Measurements from ENCODE around the gene SNTG2. TPM values are rescaled to one million over a fixed set of nuclear protein-coding genes. Genes with fewer than 3 reads are reported as not detected.

Gene SNTG2
- total and polyA plus RNA-seq, 10 of the 15 experiments (the other 5 are each of a cell fraction or from before 2014, with no cell fraction given), result not detected

DNA sequence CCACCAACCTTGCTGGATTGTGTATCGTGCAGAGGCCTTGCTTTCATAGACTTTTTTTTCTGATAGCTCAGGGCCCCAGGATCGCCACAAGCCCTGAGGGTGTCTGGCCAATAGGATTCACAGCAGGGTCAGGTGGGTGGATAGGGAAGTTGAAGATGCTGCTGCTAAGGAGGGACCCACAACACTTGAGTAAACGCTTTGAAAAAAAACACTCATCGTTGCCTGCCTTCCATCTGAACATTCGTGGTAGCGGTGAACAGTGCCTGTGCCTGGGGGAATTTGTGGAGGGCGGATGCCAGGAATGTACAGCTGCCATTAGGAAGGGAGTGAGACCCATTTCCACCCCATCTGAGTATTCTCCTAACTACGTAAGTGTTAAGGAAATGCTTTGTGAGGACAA is 358.0 kb downstream of the SNTG2 start:
- BruUV-seq (replicated peaks), result no TSS peak
- ChIA-PET POLR2A (no interaction called here), RAD21 (ENCODE audit: unreplicated experiment) (no interaction called here), CTCF (no interaction called here), SMC1A (ENCODE audit: uncharacterized antibody, unreplicated experiment) (no interaction called here)
- Histone ChIP-seq H3K36me3 (ENCODE audit: control insufficient read depth in 2 of 2, insufficient read depth in 2 of 2, low read length in 1 of 2) (no peaks in the 10 kb centered on the region), H3K4me1 (ENCODE audit: control insufficient read depth, insufficient read depth, low read length) (no peaks in the 10 kb centered on the region), H3K27ac (ENCODE audit: control insufficient read depth, insufficient read depth) (no peak overlapping the region), H3K9ac (ENCODE audit: control insufficient read depth, insufficient read depth, low read length) (no peak overlapping the region), H3K79me2 (ENCODE audit: control insufficient read depth, insufficient read depth, low read length) (no peaks in the 10 kb centered on the region), H2AFZ (ENCODE audit: control insufficient read depth, low read depth, low read length) (no peak overlapping the region), H3K9me3 (replicated peaks; ENCODE audit: control insufficient read depth, insufficient read depth, low read length) (no peaks in the 10 kb centered on the region), H3K27me3 (replicated peaks in 1 of 2; ENCODE audit: control insufficient read depth in 2 of 2, insufficient read depth in 2 of 2, low read length in 1 of 2) (no peaks in the 10 kb centered on the region), H3K4me2 (ENCODE audit: control insufficient read depth, insufficient read depth) (no peak overlapping the region), H4K20me1 (ENCODE audit: control insufficient read depth, insufficient read depth) (no peaks in the 10 kb centered on the region), H3K4me3 (no peak overlapping the region)
- 44% methylated on average over 8 of the region's 8 CpGs for WGBS (ENCODE audit: insufficient coverage, insufficient replicate concordance, low lambda C conversion rate, missing lambda C conversion rate)
- no peak for DNase-seq (ENCODE audit: low read depth, low spot score)
- no peak for FAIRE-seq
- no peak for ATAC-seq
- intact Hi-C loops (cut with micrococcal nuclease; ENCODE audit: unreplicated experiment), result no loop called here
- TF ChIP-seq NR2C2 (IDR thresholded peaks at IDR 0.05; ENCODE audit: borderline replicate concordance, control insufficient read depth, insufficient read length, low read depth), result no peak
- TF ChIP-seq POLR2A (IDR thresholded peaks at IDR 0.05; ENCODE audit: low read depth, low read length), result no peak
- TF ChIP-seq, protein P1, sequence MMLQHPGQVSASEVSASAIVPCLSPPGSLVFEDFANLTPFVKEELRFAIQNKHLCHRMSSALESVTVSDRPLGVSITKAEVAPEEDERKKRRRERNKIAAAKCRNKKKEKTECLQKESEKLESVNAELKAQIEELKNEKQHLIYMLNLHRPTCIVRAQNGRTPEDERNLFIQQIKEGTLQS (IDR thresholded peaks at IDR 0.05; ENCODE audit: borderline replicate concordance, extremely low read depth, low read depth, low read length), result no peak
- no peak for TF ChIP-seq SUZ12 (IDR thresholded peaks at IDR 0.05; ENCODE audit: unreplicated experiment)
- no peak for TF ChIP-seq IRF4 (IDR thresholded peaks at IDR 0.05; ENCODE audit: low read depth, low read length)
- TF ChIP-seq, protein P2, sequence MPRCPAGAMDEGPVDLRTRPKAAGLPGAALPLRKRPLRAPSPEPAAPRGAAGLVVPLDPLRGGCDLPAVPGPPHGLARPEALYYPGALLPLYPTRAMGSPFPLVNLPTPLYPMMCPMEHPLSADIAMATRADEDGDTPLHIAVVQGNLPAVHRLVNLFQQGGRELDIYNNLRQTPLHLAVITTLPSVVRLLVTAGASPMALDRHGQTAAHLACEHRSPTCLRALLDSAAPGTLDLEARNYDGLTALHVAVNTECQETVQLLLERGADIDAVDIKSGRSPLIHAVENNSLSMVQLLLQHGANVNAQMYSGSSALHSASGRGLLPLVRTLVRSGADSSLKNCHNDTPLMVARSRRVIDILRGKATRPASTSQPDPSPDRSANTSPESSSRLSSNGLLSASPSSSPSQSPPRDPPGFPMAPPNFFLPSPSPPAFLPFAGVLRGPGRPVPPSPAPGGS (IDR thresholded peaks at IDR 0.05; ENCODE audit: borderline replicate concordance, insufficient read depth, low read depth, low read length, poor library complexity, severe bottlenecking), result no peak
- TF ChIP-seq NRF1 (conservative IDR thresholded peaks at IDR 0.05; ENCODE audit: low read depth, low read length), result no peak
- TF ChIP-seq, protein P3, sequence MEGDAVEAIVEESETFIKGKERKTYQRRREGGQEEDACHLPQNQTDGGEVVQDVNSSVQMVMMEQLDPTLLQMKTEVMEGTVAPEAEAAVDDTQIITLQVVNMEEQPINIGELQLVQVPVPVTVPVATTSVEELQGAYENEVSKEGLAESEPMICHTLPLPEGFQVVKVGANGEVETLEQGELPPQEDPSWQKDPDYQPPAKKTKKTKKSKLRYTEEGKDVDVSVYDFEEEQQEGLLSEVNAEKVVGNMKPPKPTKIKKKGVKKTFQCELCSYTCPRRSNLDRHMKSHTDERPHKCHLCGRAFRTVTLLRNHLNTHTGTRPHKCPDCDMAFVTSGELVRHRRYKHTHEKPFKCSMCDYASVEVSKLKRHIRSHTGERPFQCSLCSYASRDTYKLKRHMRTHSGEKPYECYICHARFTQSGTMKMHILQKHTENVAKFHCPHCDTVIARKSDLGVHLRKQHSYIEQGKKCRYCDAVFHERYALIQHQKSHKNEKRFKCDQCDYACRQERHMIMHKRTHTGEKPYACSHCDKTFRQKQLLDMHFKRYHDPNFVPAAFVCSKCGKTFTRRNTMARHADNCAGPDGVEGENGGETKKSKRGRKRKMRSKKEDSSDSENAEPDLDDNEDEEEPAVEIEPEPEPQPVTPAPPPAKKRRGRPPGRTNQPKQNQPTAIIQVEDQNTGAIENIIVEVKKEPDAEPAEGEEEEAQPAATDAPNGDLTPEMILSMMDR (IDR thresholded peaks at IDR 0.05 in 2 of 3, conservative IDR thresholded peaks at IDR 0.05 in 1 of 3; ENCODE audit: control insufficient read depth in 2 of 3, extremely low read depth in 1 of 3, insufficient read depth in 1 of 3, low read depth in 3 of 3, low read length in 3 of 3), result no peak
- TF ChIP-seq, protein P4, sequence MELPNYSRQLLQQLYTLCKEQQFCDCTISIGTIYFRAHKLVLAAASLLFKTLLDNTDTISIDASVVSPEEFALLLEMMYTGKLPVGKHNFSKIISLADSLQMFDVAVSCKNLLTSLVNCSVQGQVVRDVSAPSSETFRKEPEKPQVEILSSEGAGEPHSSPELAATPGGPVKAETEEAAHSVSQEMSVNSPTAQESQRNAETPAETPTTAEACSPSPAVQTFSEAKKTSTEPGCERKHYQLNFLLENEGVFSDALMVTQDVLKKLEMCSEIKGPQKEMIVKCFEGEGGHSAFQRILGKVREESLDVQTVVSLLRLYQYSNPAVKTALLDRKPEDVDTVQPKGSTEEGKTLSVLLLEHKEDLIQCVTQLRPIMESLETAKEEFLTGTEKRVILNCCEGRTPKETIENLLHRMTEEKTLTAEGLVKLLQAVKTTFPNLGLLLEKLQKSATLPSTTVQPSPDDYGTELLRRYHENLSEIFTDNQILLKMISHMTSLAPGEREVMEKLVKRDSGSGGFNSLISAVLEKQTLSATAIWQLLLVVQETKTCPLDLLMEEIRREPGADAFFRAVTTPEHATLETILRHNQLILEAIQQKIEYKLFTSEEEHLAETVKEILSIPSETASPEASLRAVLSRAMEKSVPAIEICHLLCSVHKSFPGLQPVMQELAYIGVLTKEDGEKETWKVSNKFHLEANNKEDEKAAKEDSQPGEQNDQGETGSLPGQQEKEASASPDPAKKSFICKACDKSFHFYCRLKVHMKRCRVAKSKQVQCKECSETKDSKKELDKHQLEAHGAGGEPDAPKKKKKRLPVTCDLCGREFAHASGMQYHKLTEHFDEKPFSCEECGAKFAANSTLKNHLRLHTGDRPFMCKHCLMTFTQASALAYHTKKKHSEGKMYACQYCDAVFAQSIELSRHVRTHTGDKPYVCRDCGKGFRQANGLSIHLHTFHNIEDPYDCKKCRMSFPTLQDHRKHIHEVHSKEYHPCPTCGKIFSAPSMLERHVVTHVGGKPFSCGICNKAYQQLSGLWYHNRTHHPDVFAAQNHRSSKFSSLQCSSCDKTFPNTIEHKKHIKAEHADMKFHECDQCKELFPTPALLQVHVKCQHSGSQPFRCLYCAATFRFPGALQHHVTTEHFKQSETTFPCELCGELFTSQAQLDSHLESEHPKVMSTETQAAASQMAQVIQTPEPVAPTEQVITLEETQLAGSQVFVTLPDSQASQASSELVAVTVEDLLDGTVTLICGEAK (IDR thresholded peaks at IDR 0.05; ENCODE audit: borderline replicate concordance), result no peak
- TF ChIP-seq SIN3A (IDR thresholded peaks at IDR 0.05; ENCODE audit: low read depth, low read length), result no peak
- no peak for TF ChIP-seq NFXL1 (IDR thresholded peaks at IDR 0.05; ENCODE audit: borderline replicate concordance)
- in situ Hi-C loops (cut with MboI), result no loop called here
